ENCODE results near the gene NPM1.
A peak's percentile ranks its signal among the peaks of the same experiment; 100 is the strongest.
"Not testable (repeated sequence)": the region's sequence is repeated elsewhere in the genome, so short reads cannot be mapped to it uniquely, and the experiment has no call there.

The NPM1 gene

GRCh38 chr5:171386861-171387344, 746 bp upstream of the NPM1 start:
- peak; percentile 85 for DNase-seq

DNA sequence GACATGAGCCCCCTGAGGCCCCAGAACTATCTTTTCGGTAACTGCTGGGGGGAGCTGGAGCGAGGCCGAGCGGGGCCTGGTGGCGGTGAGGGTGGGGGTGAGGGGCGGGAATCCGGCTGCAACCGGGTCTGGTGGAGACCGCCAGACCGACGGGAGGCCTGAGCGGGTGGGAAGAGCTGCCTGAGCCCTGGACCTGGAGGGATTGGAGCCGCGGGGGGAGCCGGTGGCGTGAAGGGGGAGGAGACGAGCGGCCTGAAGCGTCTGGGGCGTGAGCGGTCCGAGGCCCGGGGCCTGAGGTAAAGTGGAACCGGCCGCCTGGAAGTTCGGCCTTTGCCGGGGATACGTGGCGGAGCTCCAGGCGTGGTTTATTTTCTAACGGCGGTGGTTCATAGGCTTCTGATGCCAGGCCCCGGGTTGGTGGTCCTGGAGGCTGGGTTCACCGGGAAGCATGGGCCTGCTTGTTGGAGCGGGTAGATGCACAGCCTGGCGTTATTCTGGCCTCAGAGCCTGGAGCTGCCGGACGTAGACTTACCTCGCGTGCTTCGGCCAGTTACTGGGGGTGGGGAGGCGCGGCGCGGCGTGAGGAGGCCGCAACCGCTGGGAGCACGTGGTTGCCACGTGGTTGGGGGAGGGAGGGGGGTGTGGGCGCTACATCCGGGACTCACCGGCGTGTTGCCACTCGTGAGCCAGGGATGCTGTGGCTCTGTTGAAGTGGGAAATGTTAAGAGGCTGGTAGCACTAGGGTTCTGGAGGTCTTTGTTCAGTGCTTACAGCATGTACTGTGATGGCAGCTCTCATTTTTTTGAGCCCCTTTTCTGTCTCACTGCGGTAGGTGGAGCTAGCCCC, 544 bp downstream of the NPM1 start:
- peak; percentile 74 for DNase-seq

GRCh38 chr5:171388816-171389168, 1.1 kb downstream of the NPM1 start:
- no peak for DNase-seq

GRCh38 chr5:171390883-171391677, 3.4 kb downstream of the NPM1 start:
- no peak for DNase-seq

- no peak for DNase-seq
Observed at GRCh38 chr5:171391996-171392577, 4.4 kb downstream of the NPM1 start.

DNA sequence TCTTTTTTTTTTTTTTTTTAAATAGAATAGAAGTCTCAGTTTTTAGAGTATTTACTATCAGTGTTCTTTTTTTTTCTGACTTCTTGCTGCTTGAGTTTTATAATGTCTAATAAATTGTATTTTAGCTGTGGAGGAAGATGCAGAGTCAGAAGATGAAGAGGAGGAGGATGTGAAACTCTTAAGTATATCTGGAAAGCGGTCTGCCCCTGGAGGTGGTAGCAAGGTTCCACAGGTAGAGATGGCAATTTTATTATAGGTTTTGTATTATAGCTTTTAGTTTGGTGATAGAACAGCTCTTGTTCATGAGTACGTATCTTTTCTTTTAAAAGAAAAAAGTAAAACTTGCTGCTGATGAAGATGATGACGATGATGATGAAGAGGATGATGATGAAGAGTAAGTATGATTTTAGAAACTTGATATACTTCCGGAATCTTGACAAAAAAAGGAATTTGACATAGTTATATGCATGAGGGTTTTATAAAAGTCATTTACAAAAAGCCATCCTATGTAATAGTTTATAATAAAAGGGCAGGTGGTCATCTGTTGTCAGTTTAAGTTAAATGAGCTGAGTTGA, 5.0 kb downstream of the NPM1 start:
- no peak for DNase-seq

- no peak for DNase-seq
Observed at GRCh38 chr5:171395042-171395441, 7.4 kb downstream of the NPM1 start.

GRCh38 chr5:171396583-171396982, 8.9 kb downstream of the NPM1 start:
- DNase-seq = not testable (repeated sequence)

- no peak for DNase-seq
Observed at GRCh38 chr5:171397190-171397589, 9.5 kb downstream of the NPM1 start.

DNA sequence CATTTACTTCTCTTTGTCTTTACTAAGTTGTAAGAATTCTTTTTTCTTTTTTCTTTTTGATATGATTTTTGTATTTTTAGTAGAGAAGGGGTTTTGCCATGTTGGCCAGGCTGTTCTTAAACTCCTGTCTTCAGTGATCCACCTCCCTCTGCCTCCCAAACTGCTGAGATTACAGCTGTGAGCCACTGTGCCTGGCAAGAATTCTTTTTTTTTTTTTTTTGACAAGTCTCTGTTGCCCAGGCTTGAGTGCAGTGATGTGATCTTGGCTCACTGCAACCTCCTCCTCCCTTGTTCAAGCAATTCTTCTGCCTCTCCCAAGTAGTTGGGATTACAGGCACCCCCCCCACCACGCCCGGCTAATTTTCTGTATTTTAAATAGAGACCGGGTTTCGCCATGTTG, 9.9 kb downstream of the NPM1 start:
- DNase-seq = no peak

- DNase-seq = not testable (repeated sequence)
Observed at GRCh38 chr5:171398660-171399059, 11.0 kb downstream of the NPM1 start.

GRCh38 chr5:171400169-171400568, 12.5 kb downstream of the NPM1 start:
- DNase-seq = no peak

DNA sequence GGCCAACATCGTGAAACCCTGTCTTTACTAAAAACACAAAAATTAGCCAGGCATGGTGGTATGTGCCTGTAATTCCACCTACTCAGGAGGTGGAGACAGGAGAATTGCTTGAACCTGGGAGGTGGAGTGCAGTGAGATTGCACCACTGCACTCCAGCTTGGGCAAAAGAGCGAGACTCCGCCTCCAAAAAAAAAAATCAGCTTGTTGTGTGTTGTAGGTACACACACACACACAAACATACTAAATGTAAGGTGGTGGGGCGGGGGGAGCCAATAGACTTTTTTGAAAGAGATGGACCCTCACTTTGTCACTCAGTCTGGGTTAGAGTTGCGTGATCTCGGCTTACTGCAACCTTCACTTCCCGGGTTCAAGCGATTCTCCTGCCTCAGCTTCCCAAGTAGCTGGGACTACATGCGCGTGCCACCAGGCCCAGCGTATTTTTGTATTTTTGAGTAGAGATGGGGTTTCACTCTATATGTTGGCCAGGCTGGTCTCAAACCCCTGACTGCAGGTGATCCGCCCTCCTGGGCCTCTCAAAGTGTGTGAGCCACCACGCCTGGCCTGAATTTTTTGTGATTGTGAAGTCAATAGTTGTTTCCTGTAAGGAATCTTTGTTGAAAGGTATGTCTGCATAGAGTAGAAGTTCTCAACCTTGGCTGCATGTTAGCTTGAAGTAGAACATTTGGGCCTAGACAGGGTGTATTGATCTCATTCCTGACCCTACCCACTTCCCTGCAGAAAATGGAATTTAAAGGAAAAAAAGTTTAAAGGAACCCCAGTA, 13.7 kb downstream of the NPM1 start:
- DNase-seq = no peak

DNA sequence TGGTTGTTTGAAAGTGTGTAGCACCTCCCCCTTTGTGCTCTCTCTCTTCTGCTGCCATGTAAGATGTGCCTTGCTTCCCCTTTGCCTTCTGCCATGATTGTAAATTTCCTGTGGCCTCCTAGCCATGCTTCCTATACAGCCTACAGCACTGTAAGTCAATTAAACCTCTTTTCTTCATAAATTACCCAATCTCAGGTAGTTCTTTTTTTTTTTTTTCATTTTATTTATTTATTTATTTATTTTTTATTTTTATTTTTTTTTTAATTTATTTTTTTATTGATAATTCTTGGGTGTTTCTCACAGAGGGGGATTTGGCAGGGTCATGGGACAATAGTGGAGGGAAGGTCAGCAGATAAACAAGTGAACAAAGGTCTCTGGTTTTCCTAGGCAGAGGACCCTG, 15.1 kb downstream of the NPM1 start:
- DNase-seq = not testable (repeated sequence)

GRCh38 chr5:171405615-171406014, 18.0 kb downstream of the NPM1 start:
- no peak for DNase-seq

GRCh38 chr5:171407234-171407633, 19.6 kb downstream of the NPM1 start:
- no peak for DNase-seq

GRCh38 chr5:171409164-171410136, 21.8 kb downstream of the NPM1 start:
- DNase-seq = no peak

GRCh38 chr5:171410181-171410580, 22.5 kb downstream of the NPM1 start:
- no peak for DNase-seq

DNA sequence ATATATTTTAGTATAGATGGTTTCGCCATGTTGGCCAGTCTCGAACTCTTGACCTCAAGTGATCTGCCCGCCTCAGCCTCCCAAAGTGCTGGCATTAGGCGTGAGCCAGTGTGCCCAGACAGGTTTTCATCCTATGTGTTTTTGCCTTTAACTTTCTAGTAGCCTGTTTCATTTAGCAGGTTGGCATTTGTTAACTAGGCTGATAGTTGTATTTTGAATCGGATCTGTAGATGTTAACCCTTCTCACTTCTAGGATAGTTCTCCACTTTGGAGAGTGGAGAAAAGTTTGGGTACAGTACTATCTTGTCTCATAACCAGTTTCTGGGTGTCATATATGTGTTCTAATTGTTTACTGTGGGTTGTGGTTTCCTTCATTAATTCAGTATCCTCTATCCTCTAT, 24.5 kb downstream of the NPM1 start:
- DNase-seq = no peak

- no peak for DNase-seq
Observed at GRCh38 chr5:171413153-171413910, 25.7 kb downstream of the NPM1 start.
